Skin epidermis (tissue), 12 donors: ENCODE data around the gene FNDC3B.
A peak's percentile ranks its signal among the peaks of the same experiment; 100 is the strongest.
"Not testable (repeated sequence)": the region's sequence is repeated elsewhere in the genome, so short reads cannot be mapped to it uniquely, and the experiment has no call there.

Source experiments
- H3K27ac ChIP-seq, 21 experiments: fragments of 200-600 bp; sonication (generic) in 11 of 21; one replicate each; pipeline ENCODE4 v1.5.0; 2020; ENCODE audit warnings: mild to moderate bottlenecking in 3 of 21, inconsistent platforms in 2 of 21, moderate library complexity in 2 of 21
- H3K4me3 ChIP-seq, 7 experiments: fragments of 200-600 bp; sonication (generic) in 2 of 7; one replicate each; pipeline ENCODE4 v1.5.0; 2020; ENCODE audit warnings: inconsistent platforms in 2 of 7, mild to moderate bottlenecking in 2 of 7, moderate library complexity in 1 of 7

Gene FNDC3B

GRCh38 chr3:172039436-172040077, at the start of gene FNDC3B:
Gene FNDC3B, plus strand, starts transcription at chr3:172039578. Its CDS starts 72,902 bp downstream, at chr3:172112480.
- peak within 1 kb of the TSS; percentile 69 to 99 (median 95) for H3K4me3 ChIP-seq
- H3K27ac ChIP-seq = peak within 1 kb of the TSS; percentile 91 to 100 (median 98)

DNA sequence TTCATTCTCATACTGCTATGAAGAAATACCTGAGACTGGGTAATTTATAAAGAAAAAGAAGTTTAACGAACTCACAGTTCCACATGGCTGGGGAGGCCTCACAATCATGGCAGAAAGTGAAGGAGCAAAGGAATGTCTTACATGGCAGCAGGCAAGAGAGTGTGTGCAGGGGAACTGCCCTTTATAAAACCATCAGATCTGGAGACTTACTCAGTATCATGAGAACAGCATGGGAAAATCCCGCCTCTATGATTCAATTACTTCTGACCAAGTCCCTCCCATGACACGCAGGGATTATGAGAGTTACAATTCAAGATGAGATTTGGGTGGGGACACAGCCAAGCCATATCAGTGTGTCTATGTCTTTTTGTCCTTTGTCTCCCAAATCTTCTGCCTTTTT, 49.1 kb upstream of the FNDC3B start:
- H3K4me3 ChIP-seq, H3K27ac ChIP-seq: not testable (repeated sequence)

- H3K27ac ChIP-seq = no peak overlapping the region
- H3K4me3 ChIP-seq = no peak overlapping the region
Observed at GRCh38 chr3:171991166-171991565, 48.2 kb upstream of the FNDC3B start.

GRCh38 chr3:171994646-171995428, 44.5 kb upstream of the FNDC3B start:
- Histone ChIP-seq H3K4me3 (no peak overlapping the region), H3K27ac (peak overlapping the region in 2 of 21 experiments; percentile 4 to 5)

GRCh38 chr3:171995486-171995885, 43.9 kb upstream of the FNDC3B start:
- peak overlapping the region in 2 of 21 experiments; percentile 4 for H3K27ac ChIP-seq
- no peak overlapping the region for H3K4me3 ChIP-seq

DNA sequence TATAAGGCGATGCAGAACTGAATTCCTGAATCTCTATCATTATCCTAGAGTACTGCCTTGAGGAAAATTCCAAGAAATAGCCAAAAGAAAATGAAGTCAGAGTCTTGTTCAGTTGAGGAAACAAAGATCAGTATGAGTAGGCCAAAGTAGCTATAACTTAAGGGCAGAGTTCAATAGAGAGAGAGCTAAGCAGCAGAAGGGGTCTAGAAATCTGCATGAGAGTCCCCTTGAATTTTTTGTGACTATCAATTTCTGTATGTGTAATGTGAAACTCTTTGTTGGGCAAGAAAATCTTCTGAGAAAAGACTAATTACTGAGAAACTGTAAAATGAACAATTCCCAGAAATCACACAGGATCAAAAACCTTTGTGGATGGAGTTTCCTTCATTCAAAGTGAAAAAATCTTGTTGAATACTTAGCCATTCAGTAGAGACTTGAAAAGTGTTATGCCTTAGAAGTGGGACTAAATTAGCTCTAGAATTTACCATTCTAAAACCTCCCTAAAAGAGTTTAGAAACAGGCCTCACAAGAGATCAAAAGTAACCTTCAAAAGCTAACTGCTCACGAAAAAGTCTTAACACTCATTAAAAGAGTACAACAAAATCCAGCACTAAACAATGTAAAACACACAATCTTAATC, 43.1 kb upstream of the FNDC3B start:
- H3K4me3 ChIP-seq = no peak overlapping the region
- no peak overlapping the region for H3K27ac ChIP-seq

DNA sequence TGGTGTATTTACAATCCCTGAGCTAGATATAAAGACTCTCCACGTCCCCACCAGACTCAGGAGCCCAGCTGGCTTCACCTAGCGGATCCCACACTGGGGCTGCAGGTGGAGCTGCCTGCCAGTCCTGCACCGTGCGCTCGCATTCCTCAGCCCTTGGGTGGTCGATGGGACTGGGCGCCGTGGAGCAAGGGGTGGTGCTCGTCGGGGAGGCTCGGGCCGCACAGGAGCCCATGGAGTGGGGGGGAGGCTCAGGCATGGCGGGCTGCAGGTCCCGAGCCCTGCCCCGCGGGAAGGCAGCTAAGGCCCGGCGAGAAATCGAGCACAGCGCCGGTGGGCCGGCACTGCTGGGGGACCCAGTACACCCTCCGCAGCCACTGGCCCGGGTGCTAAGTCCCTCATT, 40.6 kb upstream of the FNDC3B start:
- H3K27ac ChIP-seq, H3K4me3 ChIP-seq: not testable (repeated sequence)

GRCh38 chr3:172001616-172002015, 37.8 kb upstream of the FNDC3B start:
- not testable (repeated sequence) for H3K4me3 ChIP-seq, H3K27ac ChIP-seq

DNA sequence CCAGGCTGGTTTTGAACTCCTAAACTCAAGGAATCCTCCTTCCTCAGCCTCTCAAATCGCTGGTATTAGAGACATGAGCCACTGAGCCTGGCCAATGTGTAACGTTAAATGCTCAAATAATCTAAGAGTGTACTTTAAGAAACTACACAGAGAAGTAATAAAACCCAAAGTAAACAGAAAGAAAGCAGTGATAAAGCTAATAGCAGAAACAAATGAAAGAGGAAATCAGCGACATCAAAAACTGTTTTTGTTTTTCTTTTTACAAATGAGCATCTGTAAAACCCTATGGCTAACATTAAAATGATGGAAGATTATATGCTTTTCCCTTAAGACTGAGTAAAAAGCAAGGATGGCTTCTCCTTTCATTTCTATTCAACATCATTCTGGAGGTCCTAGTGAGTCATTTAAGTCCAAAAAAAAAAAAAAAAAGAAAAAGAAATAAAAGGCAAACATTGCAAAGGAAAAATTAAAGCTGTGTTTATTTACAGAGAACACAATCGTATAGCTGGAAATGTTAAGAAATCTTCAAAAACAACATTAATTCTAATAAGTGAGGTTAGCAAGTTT, 36.8 kb upstream of the FNDC3B start:
- H3K27ac ChIP-seq = no peak overlapping the region
- H3K4me3 ChIP-seq = no peak overlapping the region

DNA sequence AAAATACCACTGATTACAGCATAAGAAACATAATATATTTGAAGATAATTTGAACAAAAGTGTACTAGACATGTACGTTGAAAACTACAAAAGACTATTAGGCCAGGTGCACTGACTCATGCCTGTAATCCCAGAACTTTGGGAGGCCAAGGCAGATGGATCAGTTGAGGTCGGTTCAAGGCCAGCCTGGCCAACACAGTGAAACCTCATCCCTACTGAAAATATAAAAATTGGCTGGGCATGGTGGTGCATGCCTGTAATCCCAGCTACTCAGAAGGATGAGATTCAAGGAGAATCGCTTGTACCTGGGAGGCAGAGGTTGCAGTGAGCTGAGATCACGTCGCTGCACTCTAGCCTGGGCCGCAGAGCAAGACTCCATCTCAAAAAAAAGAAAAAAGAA, 36.2 kb upstream of the FNDC3B start:
- no peak overlapping the region for H3K27ac ChIP-seq
- no peak overlapping the region for H3K4me3 ChIP-seq

GRCh38 chr3:172007065-172007370, 32.4 kb upstream of the FNDC3B start:
- H3K4me3 ChIP-seq = no peak overlapping the region
- no peak overlapping the region for H3K27ac ChIP-seq

DNA sequence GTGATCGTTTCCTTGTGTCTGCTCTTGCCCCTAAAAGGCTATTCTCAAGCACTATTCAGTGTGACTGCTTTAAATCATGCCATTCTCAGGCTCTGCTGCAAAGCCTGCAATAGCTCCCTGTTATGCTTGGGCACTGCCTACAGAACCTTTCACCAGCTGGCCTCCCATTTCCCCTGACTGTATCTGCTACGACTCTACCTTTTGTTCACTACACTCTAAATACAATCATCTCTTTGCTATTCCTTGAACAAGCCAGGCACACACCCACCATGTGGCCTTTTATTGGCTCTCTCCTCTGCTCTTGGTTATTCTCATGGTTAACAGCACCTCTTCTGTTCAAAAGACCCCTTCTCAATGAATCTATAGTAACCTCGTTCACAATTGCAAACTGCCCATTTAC, 29.6 kb upstream of the FNDC3B start:
- H3K27ac ChIP-seq = no peak overlapping the region
- H3K4me3 ChIP-seq = no peak overlapping the region

GRCh38 chr3:172012775-172013174, 26.6 kb upstream of the FNDC3B start:
- Histone ChIP-seq H3K4me3 (no peak overlapping the region), H3K27ac (no peak overlapping the region)

- no peak overlapping the region for H3K27ac ChIP-seq
- H3K4me3 ChIP-seq = no peak overlapping the region
Observed at GRCh38 chr3:172014145-172014544, 25.2 kb upstream of the FNDC3B start.

- no peak overlapping the region for H3K27ac ChIP-seq
- no peak overlapping the region for H3K4me3 ChIP-seq
Observed at GRCh38 chr3:172018364-172018763, 21.0 kb upstream of the FNDC3B start.

DNA sequence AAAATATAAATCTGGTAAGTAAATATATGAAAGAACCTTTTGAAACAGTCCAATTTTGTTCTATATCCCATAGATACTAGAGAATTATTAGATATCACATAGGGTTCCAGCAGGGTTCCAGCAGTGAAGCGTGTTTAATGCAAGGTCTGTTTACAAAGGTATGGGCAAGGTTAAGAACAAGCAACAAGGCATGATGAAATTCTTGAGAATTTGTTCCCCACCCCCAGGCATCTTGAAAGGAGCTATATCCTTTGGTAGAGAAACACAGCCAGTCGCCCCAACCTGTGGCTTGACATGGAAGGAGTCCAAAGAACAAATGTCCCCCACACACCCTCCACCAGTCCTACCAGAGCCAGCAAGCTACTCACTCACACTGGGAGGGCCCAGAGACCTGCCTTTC, 18.6 kb upstream of the FNDC3B start:
- Histone ChIP-seq H3K27ac (no peak overlapping the region), H3K4me3 (no peak overlapping the region)

DNA sequence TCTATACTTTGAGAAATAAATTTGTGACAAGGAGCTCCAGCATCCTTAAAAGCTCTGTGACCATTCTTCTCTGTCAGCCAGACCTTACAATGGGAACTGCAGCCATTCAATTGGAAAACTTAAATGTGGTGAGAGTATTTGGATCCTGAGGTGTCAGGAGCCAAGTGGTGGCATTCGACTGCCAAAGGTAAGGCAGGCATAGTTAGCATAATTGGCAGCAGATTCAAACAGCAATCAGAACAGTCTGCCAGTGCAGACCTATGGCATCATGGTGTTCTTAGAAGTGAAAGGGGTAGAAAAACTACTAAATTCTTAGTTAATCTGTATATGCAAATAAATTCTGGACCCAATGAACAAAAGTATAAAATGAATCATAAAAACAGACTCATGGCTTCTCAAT, 18.2 kb upstream of the FNDC3B start:
- Histone ChIP-seq H3K4me3 (no peak overlapping the region), H3K27ac (no peak overlapping the region)

- Histone ChIP-seq H3K4me3 (no peak overlapping the region), H3K27ac (no peak overlapping the region)
Observed at GRCh38 chr3:172021859-172022258, 17.5 kb upstream of the FNDC3B start.

- Histone ChIP-seq H3K27ac (no peak overlapping the region), H3K4me3 (no peak overlapping the region)
Observed at GRCh38 chr3:172023915-172024314, 15.5 kb upstream of the FNDC3B start.

DNA sequence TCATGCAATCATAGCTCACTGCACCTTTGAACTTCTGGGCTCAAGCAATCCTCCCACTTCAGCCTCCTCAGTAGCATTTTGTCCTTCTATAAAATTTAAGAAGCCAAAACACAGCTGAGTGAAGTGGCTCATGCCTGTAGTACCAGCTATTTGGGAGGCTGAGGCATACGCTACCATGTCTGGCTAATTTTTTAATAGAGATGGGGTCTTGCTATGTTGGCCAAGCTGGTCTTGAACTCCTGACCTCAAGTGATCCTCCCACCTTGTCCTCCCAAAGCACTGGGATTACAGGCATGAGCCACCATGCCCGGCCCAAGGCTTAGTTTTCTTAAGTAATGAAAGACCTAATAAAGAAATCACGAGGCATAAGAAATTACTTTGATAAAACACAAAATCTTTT, 14.7 kb upstream of the FNDC3B start:
- Histone ChIP-seq H3K27ac (no peak overlapping the region), H3K4me3 (no peak overlapping the region)
